B cell (primary cell): ENCODE measurements around the gene CACTIN.

Source experiments
- CTCF ChIP-seq: fragments of 200-600 bp; IDR thresholded peaks from one replicate; pipeline ENCODE4 v1.8.0; 2022; ENCODE audit warnings: antibody characterized with exemption, mild to moderate bottlenecking
- EZH2 ChIP-seq: IDR thresholded peaks from 2 replicates; pipeline ENCODE4 v1.6.1; 2012; ENCODE audit warnings: borderline replicate concordance, low read depth, mild to moderate bottlenecking, moderate library complexity, low read length; ENCODE audit not compliant: insufficient read depth, poor library complexity, severe bottlenecking

- TF ChIP-seq CTCF (no peak), EZH2 (no peak)
Observed at GRCh38 chr19:3653865-3654513, 27.4 kb upstream of the CACTIN start.
